NCI-H2081 (cell line): ENCODE measurements around the gene CACNA1I.

Experiments
- DNase-seq, 2 experiments: peaks; one replicate each; lab custom pipeline; 2025; lab: John Stamatoyannopoulos, UW

Gene CACNA1I

GRCh38 chr22:39535831-39536449, 34.6 kb upstream of the CACNA1I start:
- DNase-seq, result no peak

- DNase-seq, result no peak
Observed at GRCh38 chr22:39536711-39537110, 33.8 kb upstream of the CACNA1I start.

GRCh38 chr22:39537975-39538374, 32.6 kb upstream of the CACNA1I start:
- no peak for DNase-seq

- no peak for DNase-seq
Observed at GRCh38 chr22:39543095-39543494, 27.5 kb upstream of the CACNA1I start.

- DNase-seq, result no peak
Observed at GRCh38 chr22:39545386-39546365, 24.9 kb upstream of the CACNA1I start.

GRCh38 chr22:39546889-39547586, 23.5 kb upstream of the CACNA1I start:
- DNase-seq, result peak in 1 of 2 experiments; percentile 33

- no peak for DNase-seq
Observed at GRCh38 chr22:39547587-39547947, 23.0 kb upstream of the CACNA1I start.

- no peak for DNase-seq
Observed at GRCh38 chr22:39553429-39553828, 17.1 kb upstream of the CACNA1I start.

- DNase-seq, result no peak
Observed at GRCh38 chr22:39554151-39554550, 16.4 kb upstream of the CACNA1I start.

- peak; percentile 6 to 9 for DNase-seq
Observed at GRCh38 chr22:39556970-39557841, 13.3 kb upstream of the CACNA1I start.

- no peak for DNase-seq
Observed at GRCh38 chr22:39558254-39558727, 12.3 kb upstream of the CACNA1I start.

GRCh38 chr22:39558950-39559349, 11.6 kb upstream of the CACNA1I start:
- DNase-seq, result no peak

- no peak for DNase-seq
Observed at GRCh38 chr22:39559456-39560105, 11.0 kb upstream of the CACNA1I start.

- DNase-seq, result no peak
Observed at GRCh38 chr22:39560127-39560526, 10.4 kb upstream of the CACNA1I start.

GRCh38 chr22:39562839-39563489, 7.6 kb upstream of the CACNA1I start:
- DNase-seq, result no peak

GRCh38 chr22:39563571-39564428, 6.8 kb upstream of the CACNA1I start:
- no peak for DNase-seq

GRCh38 chr22:39565414-39565944, 5.1 kb upstream of the CACNA1I start:
- no peak for DNase-seq

GRCh38 chr22:39567135-39567946, 3.2 kb upstream of the CACNA1I start:
- DNase-seq, result no peak
